Adrenal gland (tissue), 12 donors: ENCODE results near the gene MPP2. TPM values are rescaled to one million over a fixed set of nuclear protein-coding genes. Genes with fewer than 3 reads are reported as not detected.
"Not testable (repeated sequence)": the region's sequence is repeated elsewhere in the genome, so short reads cannot be mapped to it uniquely, and the experiment has no call there.

Experiments used
- DNase-seq, 7 donors: peaks; one replicate each; pipeline ENCODE4 v3.0.0-alpha.2; 2019 to 2020
- H3K27ac ChIP-seq, 5 donors: fragments of 200-600 bp; sonication (generic) in 4 of 5; 1 replicate in 3 of 5; 2 replicates in 2 of 5; pipeline versions ENCODE4 v1.5.1 to v1.8.0; 2016 to 2020; ENCODE audit warnings: mild to moderate bottlenecking in 1 of 5
- H3K27me3 ChIP-seq: fragments of 200-600 bp; 2 replicates; pipeline ENCODE4 v1.8.0; 2021
- H3K36me3 ChIP-seq, 2 donors: fragments of 200-600 bp; replicated peaks in 1 of 2; 1 replicate in 1 of 2; 2 replicates in 1 of 2; pipeline versions ENCODE4 v1.5.1 to v1.8.0; 2018 to 2022
- H3K4me1 ChIP-seq, 2 donors: fragments of 200-600 bp; replicated peaks in 1 of 2; 1 replicate in 1 of 2; 2 replicates in 1 of 2; pipeline versions ENCODE4 v1.5.1 to v1.8.0; 2018 to 2021
- H3K4me3 ChIP-seq, 4 donors: fragments of 200-600 bp; sonication (generic) in 3 of 4; one replicate each; pipeline ENCODE4 v1.5.1; 2016 to 2018
- H3K9me3 ChIP-seq, 3 donors: fragments of 200-600 bp; sonication (generic) in 1 of 3; replicated peaks in 1 of 3; 1 replicate in 2 of 3; 2 replicates in 1 of 3; pipeline versions ENCODE4 v1.5.1 to v1.8.0; 2016 to 2021
- CTCF ChIP-seq, 6 experiments: fragments of 450-650 bp in 4 of 6; fragments of 200-600 bp in 2 of 6; sonication (generic) in 1 of 6; IDR thresholded peaks; 1 replicate in 5 of 6; 2 replicates in 1 of 6; pipeline versions ENCODE4 v1.5.1 to v1.8.0; 2016 to 2021; ENCODE audit warnings: antibody characterized with exemption in 6 of 6, mild to moderate bottlenecking in 2 of 6, moderate library complexity in 1 of 6
- POLR2A ChIP-seq, 2 donors: fragments of 450-650 bp; IDR thresholded peaks; one replicate each; pipeline ENCODE4 v1.6.1; 2017; ENCODE audit warnings: antibody characterized with exemption in 2 of 2, mild to moderate bottlenecking in 2 of 2, moderate library complexity in 1 of 2
- WGBS, 4 donors: extraction: QIAGEN DNeasy Blood & Tissue Kit in 2 of 4; methylation state at CpG; one replicate each; pipeline versions ENCODE4 v1.1.5 to v1.1.7; 2013 to 2017; 5-methylcytosine and 5-hydroxymethylcytosine counted together
- intact Hi-C, 2 donors: fragments of 100-400 bp; cut with DNase I; formaldehyde crosslinking; loops; one replicate each; pipeline versions ENCODE4 v1.14.1 to v1.15.0; 2022 to 2023
- polyA plus RNA-seq, 3 donors: library from polyadenylated mRNA; stranded (reverse); fragments of 200-250 nt in 2 of 3; fragments of 350-450 nt in 1 of 3; fragmentation: Illumina TruSeq in 1 of 3; extraction: RNeasy Lipid Tissue Mini Kit (QIAGEN cat#74804) in 1 of 3; gene quantifications; one replicate each; pipeline ENCODE4 v1.2.3, GENCODE V29; 2013 to 2014
- total RNA-seq, 9 donors: library from RNA; depleted of rRNA in 4 of 9; stranded (reverse); fragments of >200 nt in 4 of 9; fragments of 120-200 nt in 1 of 9; fragmentation: NEBNext Ultra II Directional in 1 of 9; extraction: Animal tissue kit (Norgen Biotek cat#: 25700) in 1 of 9; gene quantifications; one replicate each; pipeline versions ENCODE4 v1.1.0 to v1.2.4, GENCODE V29; 2013 to 2023
- donor health status: healthy with polysubstance abuse.
- donor health status: Bipolar disorder and iron deficiency.
- donor health status: DM: yes; HTN: yes; CAD: no.
- donor health status: DM: no; HTN: no; CAD: no.
- donor health status: DM: no; HTN: no; CAD: no.
- donor health status: DM: yes; HTN: yes; CAD: no.

Gene MPP2
- total and polyA plus RNA-seq, 12 donors: 0.29 to 16.0 (median 2.4) TPM

GRCh38 chr17:43873815-43874214 is 33.5 kb downstream of the MPP2 start:
- DNase-seq: no peak
- Histone ChIP-seq H3K4me1 (peaks cover 3 to 4% of the 10 kb centered on the region in 2 donors), H3K36me3 (no peaks in the 10 kb centered on the region), H3K27ac (no peak overlapping the region), H3K9me3 (no peaks in the 10 kb centered on the region), H3K4me3 (no peak overlapping the region), H3K27me3 (no peaks in the 10 kb centered on the region)
- WGBS, 4 donors: 60 to 72% (median 67%) methylated on average over 6 of the region's 6 CpGs
- no peak for TF ChIP-seq CTCF (IDR thresholded peaks at IDR 0.05)
- intact Hi-C loops: loop anchor here in 1 of 2 donors (10.0 kb wide), 1 partner anchor 121 kb away; no protein-coding TSS in a partner anchor

GRCh38 chr17:43873091-43873490 is 34.2 kb downstream of the MPP2 start:
- 63 to 86% (median 77%) methylated on average over 5 of the region's 5 CpGs for WGBS, 4 donors
- DNase-seq: no peak
- TF ChIP-seq POLR2A (IDR thresholded peaks at IDR 0.05) (no peak), CTCF (IDR thresholded peaks at IDR 0.05) (no peak)
- no peak overlapping the region for H3K27ac ChIP-seq
- no peak overlapping the region for H3K4me3 ChIP-seq
- H3K36me3 ChIP-seq: no peaks in the 10 kb centered on the region
- no peaks in the 10 kb centered on the region for H3K27me3 ChIP-seq
- intact Hi-C loops: loop anchor here in 1 of 2 donors (10.0 kb wide), 1 partner anchor 122 kb away; no protein-coding TSS in a partner anchor
- no peaks in the 10 kb centered on the region for H3K4me1 ChIP-seq
- no peaks in the 10 kb centered on the region for H3K9me3 ChIP-seq

- no peaks in the 10 kb centered on the region for H3K4me1 ChIP-seq
- H3K36me3 ChIP-seq: no peaks in the 10 kb centered on the region
- H3K4me3 ChIP-seq: no peak overlapping the region
- TF ChIP-seq CTCF (IDR thresholded peaks at IDR 0.05) (no peak), POLR2A (IDR thresholded peaks at IDR 0.05) (no peak)
- 68 to 74% (median 73%) methylated on average over 14 of the region's 14 CpGs for WGBS, 4 donors
- H3K9me3 ChIP-seq: no peaks in the 10 kb centered on the region
- DNase-seq: no peak
- H3K27ac ChIP-seq: no peak overlapping the region
- intact Hi-C loops: loop anchor here in 1 of 2 donors (10.0 kb wide), 1 partner anchor 123 kb away; no protein-coding TSS in a partner anchor
- no peaks in the 10 kb centered on the region for H3K27me3 ChIP-seq
Observed at GRCh38 chr17:43871946-43872690, 35.2 kb downstream of the MPP2 start.

- DNase-seq, H3K27ac ChIP-seq, H3K4me3 ChIP-seq, H3K36me3 ChIP-seq, H3K9me3 ChIP-seq, intact Hi-C loops, H3K4me1 ChIP-seq, H3K27me3 ChIP-seq: not testable (repeated sequence)
- WGBS, 4 donors: 72 to 81% (median 74%) methylated on average over 6 of the region's 6 CpGs
Observed at GRCh38 chr17:43869031-43869430, 38.3 kb downstream of the MPP2 start.
